Measurements from ENCODE around the gene NODAL. TPM values are rescaled to one million over a fixed set of nuclear protein-coding genes. Genes with fewer than 3 reads are reported as not detected.

Gene NODAL
- total and polyA plus RNA-seq, 10 donors: not detected

GRCh38 chr10:70459061-70459773, 17.7 kb upstream of the NODAL start:
- TF ChIP-seq POLR2A (IDR thresholded peaks at IDR 0.05): no peak
- no peak for TF ChIP-seq POLR2AphosphoS5 (IDR thresholded peaks at IDR 0.05)
- no peak for TF ChIP-seq CTCF (IDR thresholded peaks at IDR 0.05 in 8 of 11, conservative IDR thresholded peaks at IDR 0.05 in 3 of 11)
- intact Hi-C loops (cut with DNase I; ENCODE audit: low total_unique reads): no loop called here
- Histone ChIP-seq H3K36me3 (no peaks in the 10 kb centered on the region), H3K4me3 (peak overlapping the region in 1 of 8 donors; percentile 50), H3K9me3 (no peaks in the 10 kb centered on the region), H3K27ac (no peak overlapping the region), H3K4me1 (peaks cover 8 to 51% (median 36%) of the 10 kb centered on the region in 6 donors), H3K27me3 (replicated peaks in 1 of 7) (peaks cover 0 to 61% (median 19%) of the 10 kb centered on the region in 7 donors)
- no peak for DNase-seq
- WGBS, 5 donors: 32 to 49% (median 41%) methylated on average over 15 to 19 of the region's 19 CpGs

- Histone ChIP-seq H3K36me3 (no peaks in the 10 kb centered on the region), H3K4me3 (peak overlapping the region in 7 of 8 donors; percentile 14 to 50 (median 19)), H3K27ac (peak overlapping the region in 1 of 8 donors; percentile 34), H3K4me1 (peaks cover 8 to 51% (median 33%) of the 10 kb centered on the region in 6 donors), H3K9me3 (no peaks in the 10 kb centered on the region), H3K27me3 (replicated peaks in 1 of 7) (peaks cover 0 to 61% (median 19%) of the 10 kb centered on the region in 7 donors)
- peak; percentile 83 for DNase-seq
- intact Hi-C loops (cut with DNase I; ENCODE audit: low total_unique reads): no loop called here
- peak in 2 of 11 experiments; percentile 5 to 10 for TF ChIP-seq CTCF (IDR thresholded peaks at IDR 0.05 in 8 of 11, conservative IDR thresholded peaks at IDR 0.05 in 3 of 11)
- peak; percentile 9 to 59 (median 42) for TF ChIP-seq POLR2AphosphoS5 (IDR thresholded peaks at IDR 0.05)
- no peak for TF ChIP-seq POLR2A (IDR thresholded peaks at IDR 0.05)
- 5 to 17% (median 9%) methylated on average over 15 to 62 of the region's 62 CpGs for WGBS, 5 donors
Measured at GRCh38 chr10:70458329-70459060, 17.0 kb upstream of the NODAL start.

GRCh38 chr10:70457759-70458305, 16.4 kb upstream of the NODAL start:
- intact Hi-C loops (cut with DNase I; ENCODE audit: low total_unique reads): no loop called here
- TF ChIP-seq POLR2A (IDR thresholded peaks at IDR 0.05) (no peak), POLR2AphosphoS5 (IDR thresholded peaks at IDR 0.05) (no peak), CTCF (IDR thresholded peaks at IDR 0.05 in 8 of 11, conservative IDR thresholded peaks at IDR 0.05 in 3 of 11) (peak in 1 of 11 experiments; percentile 0)
- Histone ChIP-seq H3K27ac (peak overlapping the region in 1 of 8 donors; percentile 34), H3K36me3 (no peaks in the 10 kb centered on the region), H3K9me3 (no peaks in the 10 kb centered on the region), H3K4me1 (peaks cover 8 to 46% (median 30%) of the 10 kb centered on the region in 6 donors), H3K27me3 (replicated peaks in 1 of 7) (peaks cover 0 to 61% (median 19%) of the 10 kb centered on the region in 7 donors), H3K4me3 (peak overlapping the region in 6 of 8 donors; percentile 14 to 50 (median 20))
- no peak for DNase-seq
- WGBS, 5 donors: 41 to 57% (median 55%) methylated on average over 17 of the region's 17 CpGs
